ENCODE measurements around the gene ZG16B. TPM values are rescaled to one million over a fixed set of nuclear protein-coding genes. Genes with fewer than 3 reads are reported as not detected.

The ZG16B gene
- total RNA-seq, 2 experiments from 2014 or later = 0.97 to 2.1 TPM

- Mint-ChIP-seq H3K4me3 (no peak overlapping the region), H3K4me1 (ENCODE audit: low read depth) (no peaks in the 10 kb centered on the region), H3K27me3 (peaks cover 3% of the 10 kb centered on the region), H3K36me3 (ENCODE audit: low read depth) (no peaks in the 10 kb centered on the region), H3K27ac (no peak overlapping the region), H3K9me3 (no peaks in the 10 kb centered on the region)
- POLR2A ChIA-PET = no interaction called here
- intact Hi-C loops (cut with micrococcal nuclease) = no loop called here
- ATAC-seq = no peak
- DNase-seq = no peak
- TF ChIP-seq CTCF (IDR thresholded peaks at IDR 0.05) = no peak
- CTCF ChIA-PET = interaction anchor here (0.7 to 1.9 kb wide), 4 partner anchors 8 to 53 kb away, joined by 3 to 10 read pairs (median 3); partner anchors contain the start of gene FLYWCH2
These were observed 44.2 kb downstream of the ZG16B start for GRCh38 chr16:2874032-2874911.

- ChIA-PET POLR2A (no interaction called here), CTCF (interaction anchor here (0.7 to 1.9 kb wide), 4 partner anchors 8 to 52 kb away, joined by 3 to 10 read pairs (median 3); partner anchors contain the start of gene FLYWCH2)
- ATAC-seq = peak; percentile 100
- no peaks in the 10 kb centered on the region for H3K36me3 Mint-ChIP-seq (ENCODE audit: low read depth)
- H3K4me3 Mint-ChIP-seq = no peak overlapping the region
- DNase-seq = peak; percentile 78
- peak; percentile 97 for TF ChIP-seq CTCF (IDR thresholded peaks at IDR 0.05)
- no peaks in the 10 kb centered on the region for H3K4me1 Mint-ChIP-seq (ENCODE audit: low read depth)
- intact Hi-C loops (cut with micrococcal nuclease) = loop anchor here (5.0 kb wide), 1 partner anchor 37 kb away; the partner anchor contains the start of gene FLYWCH1
- H3K27me3 Mint-ChIP-seq = peaks cover 3% of the 10 kb centered on the region
- H3K9me3 Mint-ChIP-seq = peaks cover 1% of the 10 kb centered on the region
- no peak overlapping the region for H3K27ac Mint-ChIP-seq
These were observed 44.8 kb downstream of the ZG16B start for GRCh38 chr16:2874912-2875362.

GRCh38 chr16:2879854-2880508, 49.9 kb downstream of the ZG16B start:
- H3K4me3 Mint-ChIP-seq = no peak overlapping the region

More at GRCh38 chr16:2879854-2880508, 49.9 kb downstream of the ZG16B start:
- H3K27me3 Mint-ChIP-seq = peaks cover 3% of the 10 kb centered on the region
- TF ChIP-seq CTCF (IDR thresholded peaks at IDR 0.05) = no peak
- CTCF ChIA-PET = interaction anchor here (0.7 to 1.9 kb wide), 5 partner anchors 12 to 41 kb away, joined by 3 to 11 read pairs (median 4); no protein-coding TSS in a partner anchor
- no peak for DNase-seq
- POLR2A ChIA-PET = interaction anchor here (1.1 kb wide), 1 partner anchor 12 kb away, joined by 4 read pairs; no protein-coding TSS in a partner anchor
- intact Hi-C loops (cut with micrococcal nuclease) = loop anchor here (5.0 kb wide), 1 partner anchor 32 kb away; the partner anchor contains the start of gene FLYWCH1
- H3K9me3 Mint-ChIP-seq = peaks cover 1% of the 10 kb centered on the region
- H3K27ac Mint-ChIP-seq = no peak overlapping the region
- peaks cover 7% of the 10 kb centered on the region for H3K4me1 Mint-ChIP-seq (ENCODE audit: low read depth)
- H3K36me3 Mint-ChIP-seq (ENCODE audit: low read depth) = no peaks in the 10 kb centered on the region
- no peak for ATAC-seq

Other genes with a start within 250 kb of the ZG16B start
- gene KCTD5, start 147.8 kb upstream of the ZG16B start, total RNA-seq = 10 to 100 TPM; 26.0 to 27.3 TPM
- gene PRSS27, start 110.1 kb upstream of the ZG16B start, total RNA-seq = 1 to 10 TPM; 1.2 to 1.4 TPM
- gene SRRM2, start 77.7 kb upstream of the ZG16B start, total RNA-seq = 100 to 1,000 TPM; 518 to 561 TPM
- 100 to 1,000 TPM; 174 to 178 TPM for gene ELOB, start 53.0 kb upstream of the ZG16B start, total RNA-seq
- gene PRSS33, start 42.7 kb upstream of the ZG16B start, total RNA-seq = under 1 TPM in 1 of 2 experiments, not detected in 1; 0.29 TPM
- not detected for gene PRSS41, start 31.8 kb upstream of the ZG16B start, total RNA-seq
- 10 to 100 TPM; 11.3 to 12.5 TPM for gene PRSS21, start 13.1 kb upstream of the ZG16B start, total RNA-seq
- gene PRSS22, start 27.9 kb downstream of the ZG16B start, total RNA-seq = not detected
- gene FLYWCH2, start 52.9 kb downstream of the ZG16B start, total RNA-seq = 10 to 100 TPM; 18.9 to 19.3 TPM
- gene FLYWCH1, start 81.6 kb downstream of the ZG16B start, total RNA-seq = 10 to 100 TPM; 33.4 to 34.9 TPM
- under 1 TPM in 1 of 2 experiments, not detected in 1; 0.22 TPM for gene KREMEN2, start 134.0 kb downstream of the ZG16B start, total RNA-seq
- 10 to 100 TPM; 29.4 to 30.4 TPM for gene PAQR4, start 139.0 kb downstream of the ZG16B start, total RNA-seq
- 100 to 1,000 TPM; 121 to 123 TPM for gene PKMYT1, start 150.1 kb downstream of the ZG16B start, total RNA-seq
- gene CLDN9, start 182.6 kb downstream of the ZG16B start, total RNA-seq = not detected
- gene CLDN6, start 187.9 kb downstream of the ZG16B start, total RNA-seq = not detected
- gene TNFRSF12A, start 190.1 kb downstream of the ZG16B start, total RNA-seq = 10 to 100 TPM; 11.8 to 13.5 TPM
- 10 to 100 TPM; 24.2 to 24.8 TPM for gene HCFC1R1, start 193.6 kb downstream of the ZG16B start, total RNA-seq
- gene THOC6, start 193.7 kb downstream of the ZG16B start, total RNA-seq = 10 to 100 TPM; 55.4 to 56.6 TPM
- gene BICDL2, start 206.6 kb downstream of the ZG16B start, total RNA-seq = under 1 TPM; 0.77 to 0.92 TPM
- gene MMP25, start 216.3 kb downstream of the ZG16B start, total RNA-seq = 1 to 10 TPM; 1.1 to 1.5 TPM
- gene IL32, start 235.3 kb downstream of the ZG16B start, total RNA-seq = 100 to 1,000 TPM; 971 to 974 TPM